H1 (cell line): ENCODE results near the gene NACAD. TPM values are rescaled to one million over a fixed set of nuclear protein-coding genes. Genes with fewer than 3 reads are reported as not detected.

Source experiments
- CTCF ChIA-PET: fragments of 300-600 bp; sonication (Branson Sonifier 250); formaldehyde crosslinking; loops from one replicate; lab custom pipeline; 2021; ENCODE audit not compliant: partially characterized antibody; lab: Charles Lee
- POLR2A ChIA-PET: fragments of 300-600 bp; sonication (Branson Sonifier 250); formaldehyde crosslinking; loops from one replicate; lab custom pipeline; 2021; ENCODE audit warnings: inconsistent platforms; ENCODE audit not compliant: partially characterized antibody; lab: Charles Lee
- DNase-seq, 2 experiments: peaks; one replicate each; pipeline versions ENCODE4 v3.0.0 to v3.0.0-alpha.2; 2010 to 2022; ENCODE audit warnings: low spot score in 2 of 2, low read depth in 1 of 2, mixed read lengths in 1 of 2
- FAIRE-seq: peaks from 2 replicates; lab custom pipeline; 2011; peaks lifted over from hg19 to GRCh38; lab: Jason Lieb, UNC
- H2AFZ ChIP-seq: 2 replicates; pipeline ENCODE4 v1.8.1; 2012; ENCODE audit warnings: low read length, inconsistent platforms
- H2AK5ac ChIP-seq: 2 replicates; pipeline ENCODE4 v1.6.1; 2013; ENCODE audit warnings: low read depth, low read length
- H2BK120ac ChIP-seq: replicated peaks from 2 replicates; pipeline ENCODE3; 2013; ENCODE audit warnings: low read depth, low read length, inconsistent platforms
- H2BK12ac ChIP-seq: 2 replicates; pipeline ENCODE4 v1.6.1; 2013; ENCODE audit warnings: low read depth, low read length
- H2BK15ac ChIP-seq: 2 replicates; pipeline ENCODE4 v1.6.1; 2013; ENCODE audit warnings: low read length
- H2BK20ac ChIP-seq: 2 replicates; pipeline ENCODE4 v1.6.1; 2013; ENCODE audit warnings: low read length
- H2BK5ac ChIP-seq: 2 replicates; pipeline ENCODE4 v1.6.1; 2013; ENCODE audit warnings: low read depth, low read length
- H3K14ac ChIP-seq: 2 replicates; pipeline ENCODE4 v1.6.1; 2013; ENCODE audit warnings: inconsistent platforms; ENCODE audit not compliant: insufficient read length
- H3K18ac ChIP-seq: 2 replicates; pipeline ENCODE4 v1.6.1; 2013; ENCODE audit warnings: low read length; ENCODE audit errors: extremely low read depth
- H3K23ac ChIP-seq: 2 replicates; pipeline ENCODE4 v1.6.1; 2013; ENCODE audit warnings: inconsistent platforms; ENCODE audit not compliant: insufficient read length
- H3K23me2 ChIP-seq: 2 replicates; pipeline ENCODE4 v1.6.1; 2013; ENCODE audit warnings: low read depth, low read length
- H3K27ac ChIP-seq: 2 replicates; pipeline ENCODE4 v1.6.1; 2011; ENCODE audit warnings: low read depth, low read length, inconsistent platforms
- H3K27me3 ChIP-seq, 4 experiments: replicated peaks in 1 of 4; 1 replicate in 1 of 4; 2 replicates in 3 of 4; pipeline versions ENCODE4 v1.6.1 to v1.8.1; 2011 to 2013; ENCODE audit warnings: low read length in 3 of 4, mild to moderate bottlenecking in 3 of 4, inconsistent platforms in 2 of 4, mixed read lengths in 2 of 4, moderate library complexity in 1 of 4; ENCODE audit not compliant: control insufficient read depth in 3 of 4, insufficient read depth in 3 of 4; ENCODE audit errors: extremely low read depth in 1 of 4
- H3K36me3 ChIP-seq, 4 experiments: 2 replicates each; pipeline versions ENCODE4 v1.6.1 to v1.8.1; 2011 to 2013; ENCODE audit warnings: mild to moderate bottlenecking in 4 of 4, low read length in 3 of 4, moderate library complexity in 2 of 4, control low read depth in 1 of 4, inconsistent platforms in 1 of 4; ENCODE audit not compliant: insufficient read depth in 4 of 4, control insufficient read depth in 2 of 4
- H3K4ac ChIP-seq: replicated peaks from 2 replicates; pipeline ENCODE3; 2013; ENCODE audit warnings: low read length, low read depth, mixed read lengths, inconsistent platforms; ENCODE audit not compliant: insufficient read length
- H3K4me1 ChIP-seq, 4 experiments: replicated peaks in 1 of 4; 1 replicate in 1 of 4; 2 replicates in 3 of 4; pipeline versions ENCODE4 v1.6.1 to v1.8.1; 2011 to 2013; ENCODE audit warnings: low read length in 3 of 4, inconsistent platforms in 2 of 4, mixed read lengths in 1 of 4; ENCODE audit not compliant: insufficient read depth in 4 of 4, control insufficient read depth in 3 of 4
- H3K4me2 ChIP-seq, 2 experiments: 2 replicates each; pipeline versions ENCODE4 v1.6.1 to v1.8.1; 2011 to 2013; ENCODE audit warnings: low read depth in 2 of 2, low read length in 2 of 2, control low read depth in 1 of 2, inconsistent platforms in 1 of 2, mild to moderate bottlenecking in 1 of 2; ENCODE audit not compliant: insufficient read depth in 1 of 2
- H3K4me3 ChIP-seq, 4 experiments: fragments of 200-600, 300-600 bp in 1 of 4; sonication (generic), shearing (Covaris generic), sonication (Bioruptor Twin) in 1 of 4; 2 replicates each; pipeline versions ENCODE4 v1.5.1 to v1.8.1; 2011 to 2016; ENCODE audit warnings: low read length in 4 of 4, low read depth in 3 of 4, control low read depth in 2 of 4, inconsistent platforms in 2 of 4, mild to moderate bottlenecking in 2 of 4, mixed read lengths in 1 of 4, moderate library complexity in 1 of 4; ENCODE audit not compliant: insufficient read depth in 2 of 4; ENCODE audit errors: extremely low read depth in 1 of 4
- H3K56ac ChIP-seq: replicated peaks from 2 replicates; pipeline ENCODE3; 2013; ENCODE audit warnings: low read depth, mild to moderate bottlenecking, mixed read lengths, low read length, inconsistent platforms; ENCODE audit not compliant: insufficient read length
- H3K79me1 ChIP-seq: 2 replicates; pipeline ENCODE4 v1.6.1; 2013; ENCODE audit warnings: low read depth, low read length, control low read depth
- H3K79me2 ChIP-seq, 2 experiments: 2 replicates each; pipeline versions ENCODE4 v1.6.1 to v1.8.1; 2012 to 2013; ENCODE audit warnings: low read length in 2 of 2, mild to moderate bottlenecking in 2 of 2, inconsistent platforms in 1 of 2; ENCODE audit not compliant: insufficient read depth in 2 of 2, control insufficient read depth in 1 of 2
- H3K9ac ChIP-seq, 4 experiments: replicated peaks in 1 of 4; 1 replicate in 1 of 4; 2 replicates in 3 of 4; pipeline versions ENCODE4 v1.6.1 to v1.8.1; 2011 to 2013; ENCODE audit warnings: low read depth in 3 of 4, low read length in 3 of 4, control low read depth in 2 of 4, mild to moderate bottlenecking in 2 of 4, moderate library complexity in 2 of 4, inconsistent platforms in 1 of 4; ENCODE audit errors: extremely low read depth in 1 of 4
- H3K9me3 ChIP-seq, 2 experiments: 2 replicates each; pipeline versions ENCODE4 v1.6.1 to v1.8.1; 2012 to 2013; ENCODE audit warnings: mild to moderate bottlenecking in 2 of 2, moderate library complexity in 2 of 2, control low read depth in 1 of 2, inconsistent platforms in 1 of 2, low read depth in 1 of 2, low read length in 1 of 2, mixed read lengths in 1 of 2; ENCODE audit not compliant: insufficient read depth in 2 of 2
- H4K20me1 ChIP-seq, 2 experiments: replicated peaks in 1 of 2; 2 replicates each; pipeline versions ENCODE3 to v1.8.1; 2011 to 2013; ENCODE audit warnings: inconsistent platforms in 2 of 2, low read length in 2 of 2, mild to moderate bottlenecking in 1 of 2; ENCODE audit not compliant: insufficient read depth in 2 of 2, control insufficient read depth in 1 of 2
- H4K5ac ChIP-seq: 2 replicates; pipeline ENCODE4 v1.6.1; 2013; ENCODE audit warnings: low read length, low read depth, mixed read lengths, inconsistent platforms; ENCODE audit not compliant: insufficient read length
- H4K8ac ChIP-seq: 2 replicates; pipeline ENCODE4 v1.8.0; 2013; ENCODE audit warnings: mild to moderate bottlenecking, moderate library complexity, low read length, inconsistent platforms; ENCODE audit not compliant: insufficient read depth; ENCODE audit errors: extremely low read depth
- H4K91ac ChIP-seq: replicated peaks from 2 replicates; pipeline ENCODE3; 2013; ENCODE audit warnings: low read length, mixed read lengths, inconsistent platforms; ENCODE audit not compliant: insufficient read length
- BCL11A ChIP-seq, 2 experiments: IDR thresholded peaks; one replicate each; pipeline ENCODE4 v1.6.1; 2011; ENCODE audit warnings: low read depth in 2 of 2, low read length in 2 of 2, mild to moderate bottlenecking in 2 of 2
- CBX5 ChIP-seq: fragments of 300-800, 300-1000 bp; sonication (generic); IDR thresholded peaks from 2 replicates; pipeline ENCODE4 v1.7.1; 2016; ENCODE audit warnings: antibody characterized with exemption, low read length, low read depth
- CBX8 ChIP-seq: fragments of 300-800, 300-1000 bp; sonication (generic); IDR thresholded peaks from 2 replicates; pipeline ENCODE4 v1.7.1; 2016; ENCODE audit warnings: low read depth, low read length, borderline replicate concordance
- CHD2 ChIP-seq: IDR thresholded peaks from 2 replicates; pipeline ENCODE4 v1.6.1; 2012; ENCODE audit warnings: low read length, improper control_type of control experiment
- CTBP2 ChIP-seq: IDR thresholded peaks from 2 replicates; pipeline ENCODE4 v1.7.0; 2011; ENCODE audit warnings: borderline replicate concordance, mild to moderate bottlenecking, moderate library complexity, mixed read lengths, low read length; ENCODE audit not compliant: insufficient read depth, insufficient read length
- E2F6 ChIP-seq: IDR thresholded peaks from 2 replicates; pipeline ENCODE4 v1.6.1; 2012; ENCODE audit warnings: inconsistent platforms
- GABPA ChIP-seq: IDR thresholded peaks from 2 replicates; pipeline ENCODE4 v1.6.1; 2011; ENCODE audit warnings: mild to moderate bottlenecking, low read length, moderate library complexity, borderline replicate concordance; ENCODE audit not compliant: insufficient read depth
- GTF2F1 ChIP-seq: IDR thresholded peaks from 2 replicates; pipeline ENCODE4 v1.6.1; 2012; ENCODE audit warnings: low read depth, low read length, improper control_type of control experiment, borderline replicate concordance
- SIX5 ChIP-seq: IDR thresholded peaks from 2 replicates; pipeline ENCODE4 v1.6.1; 2011; ENCODE audit warnings: mild to moderate bottlenecking, low read depth, low read length
- SRF ChIP-seq: IDR thresholded peaks from 2 replicates; pipeline ENCODE4 v1.6.1; 2011; ENCODE audit warnings: mild to moderate bottlenecking, low read depth, low read length, moderate library complexity
- TBP ChIP-seq: IDR thresholded peaks from 2 replicates; pipeline ENCODE4 v1.6.1; 2011; ENCODE audit warnings: low read depth, low read length, improper control_type of control experiment
- TCF12 ChIP-seq: IDR thresholded peaks from 2 replicates; pipeline ENCODE4 v1.6.1; 2011; ENCODE audit warnings: low read depth, mild to moderate bottlenecking, low read length
- YY1 ChIP-seq: IDR thresholded peaks from 2 replicates; pipeline ENCODE4 v1.6.1; 2011; ENCODE audit warnings: low read depth, mild to moderate bottlenecking, low read length
- polyA plus RNA-seq, 7 experiments: library from polyadenylated mRNA; depleted of rRNA in 3 of 7; stranded (reverse) in 5 of 7; unstranded in 2 of 7; fragments of >200 nt in 5 of 7; fragments of 200-250 nt in 2 of 7; gene quantifications; 1 replicate in 5 of 7; 2 replicates in 1 of 7; 4 replicates in 1 of 7; pipeline versions ENCODE4 v1.2.1 to v1.2.3, GENCODE V29; 2011 to 2013; ENCODE audit warnings: missing spikeins in 2 of 7, mixed read lengths in 2 of 7
- total RNA-seq: library from RNA; stranded (reverse); fragmentation: NEBNext Ultra II Directional; extraction: Animal tissue kit (Norgen Biotek cat#: 25700); gene quantifications from 2 replicates; pipeline ENCODE4 v1.2.1, GENCODE V29; 2021
- TF ChIP-seq, protein P1 (sequence below): IDR thresholded peaks from 2 replicates; pipeline ENCODE4 v1.6.1; 2011; ENCODE audit warnings: low read length, improper control_type of control experiment

The NACAD gene
- total and polyA plus RNA-seq, 2 of the 8 experiments (the other 6 are each of a cell fraction or from before 2014, with no cell fraction given), result 1.3 to 6.0 TPM

DNA sequence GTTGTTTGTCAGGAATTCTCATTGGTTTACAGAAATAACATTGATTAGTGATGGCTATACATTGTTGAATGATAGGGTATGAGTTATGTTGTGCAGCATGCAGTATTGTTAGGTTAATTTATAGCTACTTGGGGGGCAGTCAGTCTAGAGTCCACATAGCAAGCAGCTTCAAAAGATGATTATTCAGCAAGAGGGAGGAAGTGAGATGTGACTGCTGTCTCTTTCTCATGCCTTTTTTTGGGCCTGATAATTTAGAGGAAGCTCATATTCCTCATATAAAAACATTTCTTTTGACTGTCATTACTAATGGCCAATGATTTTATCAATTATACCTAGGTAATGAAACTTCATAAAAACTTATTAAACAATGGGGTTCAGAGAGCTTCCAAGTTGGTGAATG, 26.2 kb upstream of the NACAD start:
- Histone ChIP-seq H3K36me3 (no peaks in the 10 kb centered on the region), H2AK5ac (no peak overlapping the region), H3K9ac (no peak overlapping the region), H3K4me1 (peaks cover 0 to 3% (median under 1%) of the 10 kb centered on the region in 4 experiments; a peak in 2 of 7 replicates), H4K20me1 (no peaks in the 10 kb centered on the region), H3K4ac (no peak overlapping the region), H2BK15ac (no peak overlapping the region), H2AFZ (no peak overlapping the region), H2BK20ac (no peak overlapping the region), H2BK5ac (no peak overlapping the region), H4K8ac (no peak overlapping the region), H3K27me3 (peaks cover 0 to 4% (median 1%) of the 10 kb centered on the region in 4 experiments; a peak in 1 of 7 replicates), H3K79me2 (peaks cover 5 to 15% of the 10 kb centered on the region in 2 experiments; a peak in 3 of 4 replicates), H3K14ac (no peak overlapping the region), H3K79me1 (no peaks in the 10 kb centered on the region), H3K27ac (no peak overlapping the region), H3K4me3 (no peak overlapping the region), H3K56ac (no peak overlapping the region), H3K18ac (no peak overlapping the region), H4K91ac (no peak overlapping the region), H4K5ac (no peak overlapping the region), H3K23ac (no peak overlapping the region), H3K4me2 (no peak overlapping the region), H2BK12ac (no peak overlapping the region), H3K23me2 (no peaks in the 10 kb centered on the region; the same call in 1 of the 2 replicates), H2BK120ac (no peak overlapping the region), H3K9me3 (no peaks in the 10 kb centered on the region)
- CTCF ChIA-PET, result interaction anchor here (0.5 to 2.6 kb wide), 4 partner anchors 9 to 142 kb away, joined by 3 to 17 read pairs (median 4); no protein-coding TSS in a partner anchor
- no peak for FAIRE-seq
- POLR2A ChIA-PET, result interaction anchor here (0.6 to 2.0 kb wide), 5 partner anchors 8 to 129 kb away, joined by 3 to 6 read pairs (median 3); no protein-coding TSS in a partner anchor
- DNase-seq, result no peak
- TF ChIP-seq SRF (no peak), BCL11A (IDR thresholded peaks at IDR 0.05; ENCODE audit: low read depth in 2 of 2, low read length in 2 of 2) (no peak), TBP (no peak), YY1 (no peak), SIX5 (no peak), CBX5 (no peak), GABPA (no peak), TCF12 (no peak), E2F6 (no peak), CTBP2 (no peak), GTF2F1 (no peak), CHD2 (no peak), CBX8 (no peak)
- TF ChIP-seq, protein P1, sequence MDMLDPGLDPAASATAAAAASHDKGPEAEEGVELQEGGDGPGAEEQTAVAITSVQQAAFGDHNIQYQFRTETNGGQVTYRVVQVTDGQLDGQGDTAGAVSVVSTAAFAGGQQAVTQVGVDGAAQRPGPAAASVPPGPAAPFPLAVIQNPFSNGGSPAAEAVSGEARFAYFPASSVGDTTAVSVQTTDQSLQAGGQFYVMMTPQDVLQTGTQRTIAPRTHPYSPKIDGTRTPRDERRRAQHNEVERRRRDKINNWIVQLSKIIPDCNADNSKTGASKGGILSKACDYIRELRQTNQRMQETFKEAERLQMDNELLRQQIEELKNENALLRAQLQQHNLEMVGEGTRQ, result no peak
